Measurements from ENCODE around the gene CENPS. TPM values are rescaled to one million over a fixed set of nuclear protein-coding genes. Genes with fewer than 3 reads are reported as not detected.

CENPS gene
- 28.7 to 31.6 TPM (median 29.4 TPM) in 5 replicates for total RNA-seq (2022; extraction: Qiagen RNA extraction)

GRCh38 chr1:10430216-10431069 is at the start of gene CENPS:
CENPS (plus strand) TSS chr1:10430433; CDS start chr1:10430518, 85 bp downstream.

GRCh38 chr1:10398734-10399443 is 31.3 kb upstream of the CENPS start, which contains the start of gene PGD:
PGD (plus strand) TSS chr1:10399064; CDS start chr1:10399118, 54 bp downstream.

GRCh38 chr1:10449751-10450150 is 19.5 kb downstream of the CENPS start, which contains the start of gene CORT:
CORT (plus strand) TSS chr1:10450031; CDS start chr1:10450224, 193 bp downstream.

GRCh38 chr1:10472220-10473144 is 42.2 kb downstream of the CENPS start, which contains the start of gene DFFA:
DFFA (minus strand) TSS chr1:10472529; CDS start chr1:10472458, 71 bp downstream.

GRCh38 chr1:10474613-10475507 is 44.6 kb downstream of the CENPS start, which contains the start of gene PEX14:
PEX14 (plus strand) TSS chr1:10474950; CDS start chr1:10474967, 17 bp downstream.

Other genes with a start within 250 kb of the CENPS start
- gene KIF1B, start 219.9 kb upstream of the CENPS start, total RNA-seq (2022; extraction: Qiagen RNA extraction), result 10.6 to 15.0 TPM (median 13.2 TPM) in 5 replicates
- 1,084 to 1,179 TPM (median 1,099 TPM) in 5 replicates for gene PGD, start 31.4 kb upstream of the CENPS start, total RNA-seq (2022; extraction: Qiagen RNA extraction)
- gene CORT, start 19.6 kb downstream of the CENPS start, total RNA-seq (2022; extraction: Qiagen RNA extraction), result 0.14 to 0.29 TPM (median 0.17 TPM) in 4 of 5 replicates, not detected in the other
- 17.2 to 23.5 TPM (median 22.9 TPM) in 5 replicates for gene DFFA, start 42.1 kb downstream of the CENPS start, total RNA-seq (2022; extraction: Qiagen RNA extraction)
- gene PEX14, start 44.5 kb downstream of the CENPS start, total RNA-seq (2022; extraction: Qiagen RNA extraction), result 11.0 to 15.9 TPM (median 15.0 TPM) in 5 replicates

Data from A549 treated with Mapracorat at 1 μM for 4 hours (cell line).